HEK293 (cell line): Measurements from ENCODE around the gene CPE.

Experiments
- CTCF ChIP-seq: fragments of 450-650 bp; formaldehyde crosslinking; IDR thresholded peaks from 2 replicates; pipeline ENCODE4 v1.5.1; 2016; ENCODE audit warnings: missing biosample characterization, missing genetic modification characterization
- GLIS1 ChIP-seq: fragments of 450-650 bp; formaldehyde crosslinking; IDR thresholded peaks from 2 replicates; pipeline ENCODE4 v1.5.1; 2016; ENCODE audit warnings: missing biosample characterization, missing genetic modification characterization
- MZF1 ChIP-seq: fragments of 450-650 bp; formaldehyde crosslinking; IDR thresholded peaks from 2 replicates; pipeline ENCODE4 v1.5.1; 2017; ENCODE audit warnings: missing biosample characterization, missing genetic modification characterization, borderline replicate concordance
- SETDB1 ChIP-seq: IDR thresholded peaks from one replicate; pipeline ENCODE4 v1.6.1; 2017; ENCODE audit warnings: mild to moderate bottlenecking, low read length, moderate library complexity, mixed read lengths; ENCODE audit not compliant: insufficient read length
- ZNF138 ChIP-seq: fragments of 450-650 bp; formaldehyde crosslinking; IDR thresholded peaks from 2 replicates; pipeline ENCODE4 v1.5.1; 2016; ENCODE audit warnings: missing biosample characterization, missing genetic modification characterization, borderline replicate concordance
- TF ChIP-seq, protein P1 (sequence below): fragments of 450-650 bp; formaldehyde crosslinking; IDR thresholded peaks from 2 replicates; pipeline ENCODE4 v1.5.1; 2017; ENCODE audit warnings: missing biosample characterization, missing genetic modification characterization

DNA sequence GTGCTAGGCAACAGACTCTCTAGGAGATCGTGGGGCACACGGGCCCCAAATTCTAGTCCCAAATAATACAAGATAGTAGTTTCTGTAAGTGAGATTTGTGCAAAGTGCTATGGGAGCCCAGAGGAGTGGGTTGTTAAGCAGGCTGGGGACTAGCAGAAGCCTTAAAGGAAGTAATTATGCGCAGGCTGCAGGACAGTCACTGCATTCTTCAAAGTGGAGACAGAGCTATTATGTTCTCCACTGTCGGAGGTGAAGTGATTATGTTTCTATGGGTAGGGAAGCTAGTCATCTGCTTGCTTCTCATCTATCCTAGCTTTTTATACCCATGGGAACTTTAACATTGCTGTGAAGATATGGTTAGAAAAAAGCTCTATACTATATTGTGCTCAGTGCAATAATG lies 154.2 kb downstream of the CPE start:
- TF ChIP-seq CTCF = no peak
- no peak for TF ChIP-seq ZNF138
- no peak for TF ChIP-seq SETDB1
- TF ChIP-seq, protein P1, sequence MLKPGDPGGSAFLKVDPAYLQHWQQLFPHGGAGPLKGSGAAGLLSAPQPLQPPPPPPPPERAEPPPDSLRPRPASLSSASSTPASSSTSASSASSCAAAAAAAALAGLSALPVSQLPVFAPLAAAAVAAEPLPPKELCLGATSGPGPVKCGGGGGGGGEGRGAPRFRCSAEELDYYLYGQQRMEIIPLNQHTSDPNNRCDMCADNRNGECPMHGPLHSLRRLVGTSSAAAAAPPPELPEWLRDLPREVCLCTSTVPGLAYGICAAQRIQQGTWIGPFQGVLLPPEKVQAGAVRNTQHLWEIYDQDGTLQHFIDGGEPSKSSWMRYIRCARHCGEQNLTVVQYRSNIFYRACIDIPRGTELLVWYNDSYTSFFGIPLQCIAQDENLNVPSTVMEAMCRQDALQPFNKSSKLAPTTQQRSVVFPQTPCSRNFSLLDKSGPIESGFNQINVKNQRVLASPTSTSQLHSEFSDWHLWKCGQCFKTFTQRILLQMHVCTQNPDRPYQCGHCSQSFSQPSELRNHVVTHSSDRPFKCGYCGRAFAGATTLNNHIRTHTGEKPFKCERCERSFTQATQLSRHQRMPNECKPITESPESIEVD (tag by site-specific recombination) = no peak
- no peak for TF ChIP-seq GLIS1 (tag by site-specific recombination)
- no peak for TF ChIP-seq MZF1 (tag by site-specific recombination)
